Gastroesophageal sphincter (tissue), 3 donors: Measurements from ENCODE around the gene TMEM229B.

Source experiments
- EP300 ChIP-seq: sonication (generic); formaldehyde crosslinking; IDR thresholded peaks from one replicate; pipeline ENCODE4 v1.6.1; 2017; ENCODE audit warnings: antibody characterized with exemption, mild to moderate bottlenecking
- POLR2A ChIP-seq, 2 donors: fragments of 450-650 bp; IDR thresholded peaks; one replicate each; pipeline ENCODE4 v1.6.1; 2017; ENCODE audit warnings: antibody characterized with exemption in 2 of 2, mild to moderate bottlenecking in 2 of 2, moderate library complexity in 1 of 2
- POLR2AphosphoS5 ChIP-seq: sonication (generic); formaldehyde crosslinking; IDR thresholded peaks from one replicate; pipeline ENCODE4 v1.6.1; 2017; ENCODE audit warnings: antibody characterized with exemption
- TF ChIP-seq, protein P1 (sequence below), 4 experiments: fragments of 200-600 bp in 2 of 4; fragments of 450-650 bp in 2 of 4; sonication (generic) in 1 of 4; IDR thresholded peaks; one replicate each; pipeline ENCODE4 v1.5.1; 2017 to 2019; ENCODE audit warnings: antibody characterized with exemption in 4 of 4, mild to moderate bottlenecking in 2 of 4, moderate library complexity in 2 of 4

DNA sequence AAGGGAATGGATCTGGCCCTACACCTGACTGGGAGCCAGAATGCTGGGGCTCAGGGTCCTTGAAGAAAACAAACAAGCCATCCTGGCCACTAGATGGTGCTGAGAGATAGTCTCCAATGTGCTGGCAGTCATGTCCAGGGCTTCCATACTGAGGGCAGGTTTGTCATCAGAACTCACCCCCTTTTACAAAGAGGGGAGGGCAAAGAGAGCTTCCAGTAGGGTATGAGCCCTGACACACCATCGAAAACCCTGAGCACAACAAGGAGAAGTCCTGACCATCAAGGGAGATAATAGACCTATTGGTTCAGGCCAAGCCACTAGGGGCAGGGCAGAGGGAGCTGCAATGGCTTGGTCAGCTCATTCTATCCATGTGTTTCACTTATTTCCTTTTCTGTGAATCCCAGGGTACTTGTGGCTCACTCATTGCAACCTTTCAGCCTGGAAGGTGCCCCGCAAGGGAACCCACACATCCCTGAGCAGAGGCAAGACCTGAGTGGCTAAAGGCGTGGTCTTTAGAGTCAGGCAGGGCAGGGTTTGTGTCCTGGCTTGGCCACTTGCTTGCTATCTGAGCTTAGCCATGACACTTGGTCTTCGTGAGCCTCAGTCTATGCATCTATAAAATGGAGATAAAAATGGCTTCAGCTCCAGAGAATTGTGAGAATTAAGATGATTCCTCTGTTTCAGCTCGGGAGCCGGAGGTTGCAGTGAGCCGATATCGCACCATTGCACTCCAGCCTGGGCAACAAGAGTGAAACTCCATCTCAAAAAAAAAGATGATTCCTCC lies 38.3 kb upstream of the TMEM229B start:
- TF ChIP-seq, protein P1, sequence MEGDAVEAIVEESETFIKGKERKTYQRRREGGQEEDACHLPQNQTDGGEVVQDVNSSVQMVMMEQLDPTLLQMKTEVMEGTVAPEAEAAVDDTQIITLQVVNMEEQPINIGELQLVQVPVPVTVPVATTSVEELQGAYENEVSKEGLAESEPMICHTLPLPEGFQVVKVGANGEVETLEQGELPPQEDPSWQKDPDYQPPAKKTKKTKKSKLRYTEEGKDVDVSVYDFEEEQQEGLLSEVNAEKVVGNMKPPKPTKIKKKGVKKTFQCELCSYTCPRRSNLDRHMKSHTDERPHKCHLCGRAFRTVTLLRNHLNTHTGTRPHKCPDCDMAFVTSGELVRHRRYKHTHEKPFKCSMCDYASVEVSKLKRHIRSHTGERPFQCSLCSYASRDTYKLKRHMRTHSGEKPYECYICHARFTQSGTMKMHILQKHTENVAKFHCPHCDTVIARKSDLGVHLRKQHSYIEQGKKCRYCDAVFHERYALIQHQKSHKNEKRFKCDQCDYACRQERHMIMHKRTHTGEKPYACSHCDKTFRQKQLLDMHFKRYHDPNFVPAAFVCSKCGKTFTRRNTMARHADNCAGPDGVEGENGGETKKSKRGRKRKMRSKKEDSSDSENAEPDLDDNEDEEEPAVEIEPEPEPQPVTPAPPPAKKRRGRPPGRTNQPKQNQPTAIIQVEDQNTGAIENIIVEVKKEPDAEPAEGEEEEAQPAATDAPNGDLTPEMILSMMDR (IDR thresholded peaks at IDR 0.05): peak; percentile 22 to 64 (median 55)
- no peak for TF ChIP-seq POLR2AphosphoS5
- no peak for TF ChIP-seq EP300
- no peak for TF ChIP-seq POLR2A (IDR thresholded peaks at IDR 0.05)
